H1 (cell line): ENCODE data around the gene MGAT5. TPM values are rescaled to one million over a fixed set of nuclear protein-coding genes. Genes with fewer than 3 reads are reported as not detected.

Experiments used
- RNF2 ChIP-seq: fragments of 200-900, 300-1000 bp; sonication (generic); IDR thresholded peaks from 2 replicates; pipeline ENCODE4 v1.7.1; 2016; ENCODE audit warnings: borderline replicate concordance, low read depth, mild to moderate bottlenecking, antibody characterized with exemption, low read length; ENCODE audit not compliant: poor library complexity, severe bottlenecking; ENCODE audit errors: missing control alignments
- TAF1 ChIP-seq: IDR thresholded peaks from 2 replicates; pipeline ENCODE4 v1.6.1; 2011; ENCODE audit warnings: mild to moderate bottlenecking, low read depth, low read length
- polyA plus RNA-seq, 7 experiments: library from polyadenylated mRNA; depleted of rRNA in 3 of 7; stranded (reverse) in 5 of 7; unstranded in 2 of 7; fragments of >200 nt in 5 of 7; fragments of 200-250 nt in 2 of 7; gene quantifications; 1 replicate in 5 of 7; 2 replicates in 1 of 7; 4 replicates in 1 of 7; pipeline versions ENCODE4 v1.2.1 to v1.2.3, GENCODE V29; 2011 to 2013; ENCODE audit warnings: missing spikeins in 2 of 7, mixed read lengths in 2 of 7
- total RNA-seq: library from RNA; stranded (reverse); fragmentation: NEBNext Ultra II Directional; extraction: Animal tissue kit (Norgen Biotek cat#: 25700); gene quantifications from 2 replicates; pipeline ENCODE4 v1.2.1, GENCODE V29; 2021

The MGAT5 gene
- total and polyA plus RNA-seq, 2 of the 8 experiments (the other 6 are each of a cell fraction or from before 2014, with no cell fraction given), result 11.2 to 49.2 TPM

GRCh38 chr2:134231965-134232340 is 21.9 kb upstream of the MGAT5 start (continued):
- TF ChIP-seq RNF2 (no peak), TAF1 (no peak)
